Psoas muscle (tissue), 8 donors: ENCODE data around the gene CREBL2. TPM values are rescaled to one million over a fixed set of nuclear protein-coding genes. Genes with fewer than 3 reads are reported as not detected.
A peak's percentile ranks its signal among the peaks of the same experiment; 100 is the strongest.
"Not testable (repeated sequence)": the region's sequence is repeated elsewhere in the genome, so short reads cannot be mapped to it uniquely, and the experiment has no call there.

Experiments used
- ATAC-seq, 4 donors: fragments of 200-7000 bp; cut with Tn5 transposase; one replicate each; pipeline ENCODE4 v1.9.1; 2020; ENCODE audit warnings: moderate library complexity in 3 of 4, mild to moderate bottlenecking in 2 of 4
- DNase-seq, 2 donors: peaks; one replicate each; pipeline ENCODE4 v3.0.0-alpha.2; 2020
- H3K27ac ChIP-seq: fragments of 200-600 bp; one replicate; pipeline ENCODE4 v1.8.0; 2022
- H3K27me3 ChIP-seq, 3 donors: fragments of 200-600 bp in 1 of 3; one replicate each; pipeline versions ENCODE4 v1.6.1 to v1.8.0; 2013 to 2022; ENCODE audit warnings: low read length in 2 of 3, mild to moderate bottlenecking in 2 of 3, moderate library complexity in 1 of 3; ENCODE audit not compliant: insufficient read depth in 3 of 3
- H3K36me3 ChIP-seq, 2 donors: fragments of 200-600 bp in 1 of 2; one replicate each; pipeline versions ENCODE4 v1.6.1 to v1.8.0; 2013 to 2022; ENCODE audit warnings: low read depth in 1 of 2, mild to moderate bottlenecking in 1 of 2, moderate library complexity in 1 of 2; ENCODE audit not compliant: insufficient read depth in 1 of 2
- H3K4me1 ChIP-seq: fragments of 200-600 bp; one replicate; pipeline ENCODE4 v1.8.0; 2022
- H3K4me3 ChIP-seq: fragments of 200-600 bp; one replicate; pipeline ENCODE4 v1.8.0; 2022; ENCODE audit warnings: mild to moderate bottlenecking
- H3K9me3 ChIP-seq: fragments of 200-600 bp; one replicate; pipeline ENCODE4 v1.8.0; 2022
- CTCF ChIP-seq: fragments of 200-600 bp; IDR thresholded peaks from one replicate; pipeline ENCODE4 v1.8.0; 2022; ENCODE audit warnings: antibody characterized with exemption
- WGBS, 3 donors: extraction: QIAGEN DNeasy Blood & Tissue Kit; methylation state at CpG; one replicate each; pipeline versions ENCODE4 v1.1.6 to v1.1.7; 2013; 5-methylcytosine and 5-hydroxymethylcytosine counted together
- intact Hi-C, 2 donors: fragments of 100-400 bp; cut with DNase I; formaldehyde crosslinking; loops; one replicate each; pipeline versions ENCODE4 v1.11.0 to v1.14.2; 2022
- polyA plus RNA-seq, 3 donors: library from polyadenylated mRNA; stranded (reverse); fragments of 200-250 nt; gene quantifications; one replicate each; pipeline ENCODE4 v1.2.3, GENCODE V29; 2013
- total RNA-seq, 4 donors: library from RNA; stranded (reverse); fragmentation: NEBNext Ultra II Directional in 2 of 4; extraction: Animal tissue kit (Norgen Biotek cat#: 25700) in 2 of 4; gene quantifications; one replicate each; pipeline versions ENCODE4 v1.2.1 to v1.2.4, GENCODE V29; 2021 to 2023
- donor health status: healthy with polysubstance abuse.
- donor health status: DM: no; HTN: no; CAD: no; lungs with moderate emphysema.
- donor health status: Bipolar disorder and iron deficiency.
- donor health status: healthy.
- donor health status: DM: yes; HTN: yes; CAD: no.
- donor health status: DM: no; HTN: no; CAD: no.
- donor health status: DM: no; HTN: no; CAD: no.
- donor health status: DM: yes; HTN: yes; CAD: no.

The CREBL2 gene
- total and polyA plus RNA-seq, 7 donors: 4.0 to 16.4 (median 6.7) TPM

- ATAC-seq (no peak), DNase-seq (no peak)
- intact Hi-C loops: no loop called here
- Histone ChIP-seq H3K9me3 (no peaks in the 10 kb centered on the region), H3K36me3 (peaks cover 4 to 78% of the 10 kb centered on the region in 2 donors), H3K4me1 (no peaks in the 10 kb centered on the region), H3K27ac (no peak overlapping the region), H3K4me3 (no peak overlapping the region), H3K27me3 (no peaks in the 10 kb centered on the region)
- 92 to 96% (median 93%) methylated on average over 2 of the region's 2 CpGs for WGBS, 3 donors
- TF ChIP-seq CTCF: no peak
Measured at GRCh38 chr12:12641650-12642049, 30.0 kb downstream of the CREBL2 start.

GRCh38 chr12:12642916-12643315, 31.2 kb downstream of the CREBL2 start:
- Histone ChIP-seq H3K36me3 (peaks cover 4 to 65% of the 10 kb centered on the region in 2 donors), H3K4me3 (no peak overlapping the region), H3K9me3 (peaks cover 3% of the 10 kb centered on the region), H3K27me3 (no peaks in the 10 kb centered on the region), H3K27ac (no peak overlapping the region), H3K4me1 (no peaks in the 10 kb centered on the region)
- ATAC-seq (no peak), DNase-seq (no peak)
- intact Hi-C loops: no loop called here
- WGBS, 3 donors: 80 to 82% (median 82%) methylated on average over 3 of the region's 3 CpGs
- TF ChIP-seq CTCF: no peak

GRCh38 chr12:12645485-12645884, 33.8 kb downstream of the CREBL2 start:
- Histone ChIP-seq H3K27me3 (no peaks in the 10 kb centered on the region), H3K4me3 (no peak overlapping the region), H3K36me3 (peaks cover 4 to 39% of the 10 kb centered on the region in 2 donors), H3K27ac (no peak overlapping the region), H3K9me3 (peaks cover 23% of the 10 kb centered on the region), H3K4me1 (no peaks in the 10 kb centered on the region)
- WGBS, 3 donors: 64 to 71% (median 70%) methylated on average over 3 of the region's 3 CpGs
- peak; percentile 40 for TF ChIP-seq CTCF
- ATAC-seq: peak in 2 of 4 donors; percentile 50 to 78
- no peak for DNase-seq
- intact Hi-C loops: loop anchor here in 1 of 2 donors (5.0 kb wide), 1 partner anchor 57 kb away; no protein-coding TSS in a partner anchor

- Histone ChIP-seq H3K9me3 (peaks cover 27% of the 10 kb centered on the region), H3K36me3 (peaks cover 4 to 35% of the 10 kb centered on the region in 2 donors)
- H3K4me3 ChIP-seq, DNase-seq, H3K27me3 ChIP-seq, H3K4me1 ChIP-seq, H3K27ac ChIP-seq: not testable (repeated sequence)
- ATAC-seq: peak in 1 of 4 donors; percentile 36
- 90 to 93% (median 91%) methylated on average over 6 of the region's 6 CpGs for WGBS, 3 donors
- intact Hi-C loops: loop anchor here in 1 of 2 donors (5.0 kb wide), 1 partner anchor 56 kb away; no protein-coding TSS in a partner anchor
Measured at GRCh38 chr12:12645968-12646367, 34.3 kb downstream of the CREBL2 start.

GRCh38 chr12:12646483-12647072, 34.9 kb downstream of the CREBL2 start:
- Histone ChIP-seq H3K9me3 (peaks cover 27% of the 10 kb centered on the region), H3K4me1 (no peaks in the 10 kb centered on the region), H3K36me3 (peaks cover 4 to 31% of the 10 kb centered on the region in 2 donors), H3K4me3 (no peak overlapping the region), H3K27ac (no peak overlapping the region), H3K27me3 (no peaks in the 10 kb centered on the region)
- 86 to 93% (median 92%) methylated on average over 1 of the region's 1 CpG for WGBS, 3 donors
- no peak for TF ChIP-seq CTCF
- DNase-seq: no peak
- ATAC-seq: no peak
- intact Hi-C loops: loop anchor here in 1 of 2 donors (5.0 kb wide), 1 partner anchor 56 kb away; no protein-coding TSS in a partner anchor
